Measurements from ENCODE around the gene NAA38. TPM values are rescaled to one million over a fixed set of nuclear protein-coding genes. Genes with fewer than 3 reads are reported as not detected.

The NAA38 gene
- total and polyA plus RNA-seq, 9 donors = 4.6 to 82.8 (median 54.6) TPM

- DNase-seq = peak in 3 of 5 donors; percentile 35 to 37 (median 36)
- H3K27ac ChIP-seq = peak overlapping the region in 1 of 2 donors; percentile 50
Observed at GRCh38 chr17:7839190-7839875, 18.0 kb downstream of the NAA38 start.

DNA sequence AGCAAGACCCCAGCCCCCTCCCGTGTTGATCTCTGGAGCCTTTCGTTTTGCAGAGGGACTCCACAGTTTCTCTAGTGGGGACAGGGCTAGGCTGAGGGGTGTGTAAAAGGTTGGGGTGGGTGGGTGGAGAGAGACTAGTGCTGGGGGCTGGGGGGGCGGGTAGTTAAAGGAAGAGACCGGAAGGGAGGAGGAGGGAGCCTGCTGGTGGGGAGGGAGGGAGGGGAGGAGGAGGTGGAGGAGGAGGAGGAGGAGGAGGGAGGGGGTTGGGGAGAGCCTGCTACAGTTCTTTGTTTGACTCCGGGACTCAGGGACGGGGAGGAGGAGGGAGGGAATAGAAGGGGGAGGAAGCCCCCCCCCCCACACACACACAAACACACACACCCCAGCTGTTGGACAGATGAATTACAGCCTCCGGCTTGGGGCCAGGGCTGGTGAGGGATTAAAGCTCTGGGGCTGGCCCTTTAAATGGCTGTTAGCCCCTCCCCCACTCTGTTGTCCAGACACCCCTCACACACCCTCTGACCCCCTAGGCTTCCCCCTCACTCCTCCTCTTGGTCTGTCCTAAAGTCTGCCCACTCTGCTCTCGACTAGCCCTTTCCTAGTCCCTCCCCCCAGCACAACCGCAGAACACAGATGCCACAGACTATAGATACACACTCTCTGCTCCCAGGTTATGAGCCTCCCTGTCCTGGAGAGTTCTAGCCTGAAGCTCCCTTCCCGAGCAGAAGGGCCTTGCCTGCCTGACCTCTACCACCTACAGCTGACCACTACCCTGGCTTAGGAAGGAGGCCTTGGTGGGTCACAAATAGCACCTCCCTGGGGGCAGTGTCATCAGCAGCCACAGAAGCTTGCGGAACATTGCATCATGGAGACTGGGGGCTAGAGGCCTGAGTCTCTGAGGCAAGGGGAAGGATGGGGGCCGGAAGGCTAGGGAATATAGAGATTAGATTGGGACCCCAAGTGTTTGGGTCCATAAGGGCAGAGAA lies 19.0 kb downstream of the NAA38 start:
- peak overlapping the region; percentile 27 for H3K4me3 ChIP-seq
- peak overlapping the region in 1 of 2 donors; percentile 99 for H3K27ac ChIP-seq
- intact Hi-C loops (cut with DNase I) = loop anchor here in 1 of 4 donors (10.0 kb wide), 1 partner anchor 214 kb away; the partner anchor contains the start of gene SAT2
- WGBS, 3 donors = 12 to 18% (median 17%) methylated on average over 8 to 12 of the region's 12 CpGs
- no peaks in the 10 kb centered on the region for H3K27me3 ChIP-seq
- DNase-seq = peak; percentile 66 to 75 (median 71)
- peaks cover 15% of the 10 kb centered on the region for H3K4me1 ChIP-seq (ENCODE audit: insufficient read depth)
- TF ChIP-seq CTCF (IDR thresholded peaks at IDR 0.05) (no peak), EP300 (IDR thresholded peaks at IDR 0.05) (no peak), POLR2A (IDR thresholded peaks at IDR 0.05) (no peak)
- H3K36me3 ChIP-seq = no peaks in the 10 kb centered on the region
- no peaks in the 10 kb centered on the region for H3K9me3 ChIP-seq

More at GRCh38 chr17:7839190-7839875, 18.0 kb downstream of the NAA38 start:
- WGBS, 3 donors = 43 to 49% (median 48%) methylated on average over 6 of the region's 6 CpGs
- H3K4me1 ChIP-seq (ENCODE audit: insufficient read depth) = peaks cover 13% of the 10 kb centered on the region
- H3K27me3 ChIP-seq = no peaks in the 10 kb centered on the region
- H3K9me3 ChIP-seq = no peaks in the 10 kb centered on the region
- TF ChIP-seq EP300 (IDR thresholded peaks at IDR 0.05) = no peak
- TF ChIP-seq CTCF (IDR thresholded peaks at IDR 0.05) = no peak
- TF ChIP-seq POLR2A (IDR thresholded peaks at IDR 0.05) = no peak
- H3K36me3 ChIP-seq = no peaks in the 10 kb centered on the region
- intact Hi-C loops (cut with DNase I) = loop anchor here in 1 of 4 donors (10.0 kb wide), 1 partner anchor 215 kb away; the partner anchor contains the start of gene SAT2
- H3K4me3 ChIP-seq = no peak overlapping the region

GRCh38 chr17:7837408-7838088 lies 19.8 kb downstream of the NAA38 start:
- intact Hi-C loops (cut with DNase I) = loop anchor here in 1 of 4 donors (10.0 kb wide), 1 partner anchor 213 kb away; the partner anchor contains the start of gene SAT2
- Histone ChIP-seq H3K27ac (peak overlapping the region; percentile 64 to 99), H3K27me3 (no peaks in the 10 kb centered on the region), H3K36me3 (no peaks in the 10 kb centered on the region), H3K4me1 (ENCODE audit: insufficient read depth) (peaks cover 18% of the 10 kb centered on the region), H3K9me3 (no peaks in the 10 kb centered on the region), H3K4me3 (peak overlapping the region; percentile 95)
- TF ChIP-seq CTCF (IDR thresholded peaks at IDR 0.05) (no peak), POLR2A (IDR thresholded peaks at IDR 0.05) (no peak), EP300 (IDR thresholded peaks at IDR 0.05) (no peak)
- no peak for DNase-seq
- 3 to 9% (median 5%) methylated on average over 8 of the region's 8 CpGs for WGBS, 3 donors

Measured in ovary (tissue), 9 donors.